WTC11 (cell line): ENCODE data around the gene MTTP.

ENCODE experiments used
- CTCF ChIP-seq: fragments of 200-600 bp; IDR thresholded peaks from 2 replicates; pipeline ENCODE4 v1.8.0; 2022; ENCODE audit warnings: antibody characterized with exemption
- ETV6 ChIP-seq: sonication (generic); formaldehyde crosslinking; IDR thresholded peaks from 2 replicates; pipeline ENCODE4 v1.8.1; 2022; ENCODE audit warnings: mild to moderate bottlenecking, missing genetic modification reagents
- JUN ChIP-seq: sonication (generic); formaldehyde crosslinking; IDR thresholded peaks from 2 replicates; pipeline ENCODE4 v1.8.0; 2023; ENCODE audit warnings: mild to moderate bottlenecking, missing genetic modification reagents
- MLX ChIP-seq: sonication (generic); formaldehyde crosslinking; IDR thresholded peaks from 2 replicates; pipeline ENCODE4 v1.8.1; 2023; ENCODE audit warnings: mild to moderate bottlenecking, missing genetic modification reagents, moderate library complexity
- NR3C1 ChIP-seq: sonication (generic); formaldehyde crosslinking; conservative IDR thresholded peaks from 2 replicates; pipeline ENCODE4 v1.8.1; 2023; ENCODE audit warnings: low read depth, mild to moderate bottlenecking, missing genetic modification reagents
- SOX15 ChIP-seq: fragments of 250-450 bp; sonication (Bioruptor Pico); IDR thresholded peaks from 2 replicates; pipeline ENCODE4 v1.9.0; 2021; ENCODE audit warnings: mild to moderate bottlenecking
- TEAD1 ChIP-seq: sonication (generic); formaldehyde crosslinking; IDR thresholded peaks from 2 replicates; pipeline ENCODE4 v1.8.0; 2022; ENCODE audit warnings: mild to moderate bottlenecking, missing genetic modification reagents
- USF2 ChIP-seq: sonication (generic); formaldehyde crosslinking; IDR thresholded peaks from 2 replicates; pipeline ENCODE4 v1.8.1; 2023; ENCODE audit warnings: mild to moderate bottlenecking, missing genetic modification reagents, moderate library complexity
- ZNF219 ChIP-seq: sonication (generic); formaldehyde crosslinking; IDR thresholded peaks from 2 replicates; pipeline ENCODE4 v1.8.0; 2023; ENCODE audit warnings: missing genetic modification reagents, mild to moderate bottlenecking, borderline replicate concordance
- ZNF423 ChIP-seq: fragments of 250-450 bp; sonication (Bioruptor Pico); IDR thresholded peaks from 2 replicates; pipeline ENCODE4 v2.1.2; 2022; ENCODE audit warnings: mild to moderate bottlenecking, moderate library complexity
- TF ChIP-seq, protein P1 (sequence below): sonication (generic); formaldehyde crosslinking; IDR thresholded peaks from 2 replicates; pipeline ENCODE4 v1.8.0; 2022; ENCODE audit warnings: mild to moderate bottlenecking, missing genetic modification reagents

GRCh38 chr4:99593781-99594641 lies 19.4 kb downstream of the MTTP start:
- TF ChIP-seq CTCF (no peak), NR3C1 (CRISPR knock-in tag) (no peak), ETV6 (CRISPR knock-in tag) (no peak), MLX (CRISPR knock-in tag) (no peak), TEAD1 (no peak), JUN (CRISPR knock-in tag) (no peak), ZNF219 (CRISPR knock-in tag) (no peak), USF2 (CRISPR knock-in tag) (no peak), SOX15 (CRISPR knock-in tag) (no peak), ZNF423 (no peak)
- TF ChIP-seq, protein P1, sequence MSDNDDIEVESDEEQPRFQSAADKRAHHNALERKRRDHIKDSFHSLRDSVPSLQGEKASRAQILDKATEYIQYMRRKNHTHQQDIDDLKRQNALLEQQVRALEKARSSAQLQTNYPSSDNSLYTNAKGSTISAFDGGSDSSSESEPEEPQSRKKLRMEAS (CRISPR knock-in tag) = no peak
